HG03175 (cell line): ENCODE measurements around the gene CSRNP2.

Experiments used
- ATAC-seq: cut with Tn5 transposase; IDR thresholded peaks from one replicate; pipeline ENCODE4 v1.9.1; 2021; ENCODE audit warnings: mild to moderate bottlenecking, moderate library complexity; ENCODE audit not compliant: unreplicated experiment

CSRNP2 gene, protein sequence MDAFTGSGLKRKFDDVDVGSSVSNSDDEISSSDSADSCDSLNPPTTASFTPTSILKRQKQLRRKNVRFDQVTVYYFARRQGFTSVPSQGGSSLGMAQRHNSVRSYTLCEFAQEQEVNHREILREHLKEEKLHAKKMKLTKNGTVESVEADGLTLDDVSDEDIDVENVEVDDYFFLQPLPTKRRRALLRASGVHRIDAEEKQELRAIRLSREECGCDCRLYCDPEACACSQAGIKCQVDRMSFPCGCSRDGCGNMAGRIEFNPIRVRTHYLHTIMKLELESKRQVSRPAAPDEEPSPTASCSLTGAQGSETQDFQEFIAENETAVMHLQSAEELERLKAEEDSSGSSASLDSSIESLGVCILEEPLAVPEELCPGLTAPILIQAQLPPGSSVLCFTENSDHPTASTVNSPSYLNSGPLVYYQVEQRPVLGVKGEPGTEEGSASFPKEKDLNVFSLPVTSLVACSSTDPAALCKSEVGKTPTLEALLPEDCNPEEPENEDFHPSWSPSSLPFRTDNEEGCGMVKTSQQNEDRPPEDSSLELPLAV

DNA sequence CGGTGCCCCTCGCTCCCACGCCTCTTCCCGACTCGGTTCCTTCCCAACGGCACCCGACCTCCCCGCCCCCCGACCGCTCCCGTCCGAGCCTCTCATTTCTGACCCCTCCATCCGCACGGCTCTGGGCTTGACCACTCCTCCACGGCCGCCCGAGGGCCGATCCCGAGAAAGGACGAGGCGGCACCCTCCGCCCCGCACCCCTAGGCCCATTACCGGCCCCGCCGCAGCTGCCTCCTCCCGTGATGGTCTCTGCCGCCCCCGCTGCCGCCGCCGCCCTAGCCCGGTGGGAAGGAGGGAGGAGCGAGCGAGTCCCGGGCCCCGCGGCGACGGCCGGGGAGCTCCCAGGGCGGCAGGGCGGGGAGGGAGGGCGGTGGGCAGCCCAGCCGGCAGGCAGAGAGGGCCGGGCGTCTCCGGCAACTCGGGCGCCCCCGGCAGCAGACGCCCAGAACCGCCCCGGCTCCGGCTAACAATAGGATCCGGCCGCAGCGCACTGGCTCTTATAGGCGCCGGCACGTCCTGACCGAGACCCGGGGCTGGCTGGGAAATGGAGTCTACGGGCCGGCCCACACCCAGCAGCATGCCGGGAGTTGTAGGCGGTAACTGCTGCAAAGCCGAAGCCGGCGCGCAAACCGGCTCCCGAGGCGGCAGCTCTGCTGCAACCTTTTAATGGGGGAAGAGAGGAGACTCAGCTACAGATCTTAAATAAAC is at the start of gene CSRNP2:
CSRNP2 (minus strand) TSS at position 471 of the 708 bp plus-strand sequence. CDS start 7,035 bp downstream, outside the sequence.
- ATAC-seq: peak; percentile 98

DNA sequence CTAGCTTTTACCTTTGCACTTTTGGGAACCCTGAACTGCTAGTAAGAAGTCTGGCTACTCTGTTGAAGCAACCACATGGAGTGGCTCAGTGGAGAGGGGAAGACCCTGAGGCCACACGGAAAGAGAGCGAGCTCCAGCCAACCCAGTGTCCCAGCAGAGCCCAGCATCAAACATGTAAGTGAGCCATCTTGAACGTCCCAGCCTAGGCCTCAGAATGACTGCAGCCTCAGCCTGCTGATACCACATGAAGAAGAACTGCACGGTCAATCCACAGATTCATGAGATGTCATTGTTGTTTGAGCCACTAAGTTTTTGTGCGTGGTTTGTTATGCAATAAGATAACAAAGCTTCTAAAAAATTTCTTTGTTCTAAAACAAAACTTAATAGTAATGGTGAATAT is 49.3 kb upstream of the CSRNP2 start:
- no peak for ATAC-seq

DNA sequence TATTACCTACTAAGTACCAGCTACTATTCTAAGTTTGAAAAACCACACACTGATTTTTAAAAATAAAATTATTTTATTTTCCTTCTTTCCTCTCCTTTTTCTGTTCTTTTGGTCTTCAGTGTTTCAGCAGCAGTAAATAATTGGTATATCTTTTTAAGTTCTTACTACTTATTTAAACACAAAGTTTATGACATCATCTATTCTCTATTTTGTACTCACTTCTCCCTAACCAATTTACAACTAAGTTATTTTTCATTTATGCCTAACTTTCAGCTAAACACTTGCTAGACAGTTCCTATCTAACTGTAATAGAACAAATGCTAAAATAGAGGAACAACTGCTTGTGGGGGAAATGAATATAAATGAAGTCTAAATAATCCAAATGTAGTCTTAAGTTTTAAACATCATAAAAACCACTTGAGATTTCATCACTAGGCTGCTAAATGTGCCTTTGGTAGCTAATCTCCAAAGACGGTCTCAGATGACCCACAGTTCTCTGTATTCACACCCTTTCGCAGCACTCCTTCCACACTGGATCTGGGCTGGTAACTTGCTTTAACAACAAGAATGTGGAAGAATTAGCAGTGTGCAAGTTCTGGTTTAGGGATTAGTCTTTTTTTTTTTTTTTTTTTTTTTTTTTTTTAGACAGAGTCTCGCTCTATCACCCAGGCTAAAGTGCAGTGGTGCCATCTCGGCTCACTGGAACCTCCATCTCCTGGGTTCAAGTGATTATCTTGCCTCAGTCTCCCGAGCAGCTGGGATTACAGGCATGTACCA is 48.5 kb upstream of the CSRNP2 start:
- ATAC-seq: no peak

DNA sequence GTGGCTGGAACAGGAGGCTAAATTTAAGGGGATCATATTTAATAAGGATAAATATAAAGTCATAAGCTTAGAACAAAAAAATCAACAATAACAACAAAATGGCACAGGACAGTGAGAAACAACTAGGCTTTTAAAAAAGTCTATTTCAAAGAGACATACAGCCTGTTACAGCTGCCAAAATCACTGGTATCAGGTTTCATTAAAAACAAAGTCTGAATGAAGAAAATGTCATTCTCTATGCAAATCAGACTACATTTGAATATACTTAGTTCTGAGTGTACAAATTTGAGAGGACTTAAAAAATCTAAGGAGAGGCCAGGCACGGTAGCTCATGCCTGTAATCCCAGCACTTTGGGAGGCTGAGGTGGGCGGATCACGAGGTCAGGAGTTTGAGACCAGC is 45.5 kb upstream of the CSRNP2 start:
- ATAC-seq: no peak

DNA sequence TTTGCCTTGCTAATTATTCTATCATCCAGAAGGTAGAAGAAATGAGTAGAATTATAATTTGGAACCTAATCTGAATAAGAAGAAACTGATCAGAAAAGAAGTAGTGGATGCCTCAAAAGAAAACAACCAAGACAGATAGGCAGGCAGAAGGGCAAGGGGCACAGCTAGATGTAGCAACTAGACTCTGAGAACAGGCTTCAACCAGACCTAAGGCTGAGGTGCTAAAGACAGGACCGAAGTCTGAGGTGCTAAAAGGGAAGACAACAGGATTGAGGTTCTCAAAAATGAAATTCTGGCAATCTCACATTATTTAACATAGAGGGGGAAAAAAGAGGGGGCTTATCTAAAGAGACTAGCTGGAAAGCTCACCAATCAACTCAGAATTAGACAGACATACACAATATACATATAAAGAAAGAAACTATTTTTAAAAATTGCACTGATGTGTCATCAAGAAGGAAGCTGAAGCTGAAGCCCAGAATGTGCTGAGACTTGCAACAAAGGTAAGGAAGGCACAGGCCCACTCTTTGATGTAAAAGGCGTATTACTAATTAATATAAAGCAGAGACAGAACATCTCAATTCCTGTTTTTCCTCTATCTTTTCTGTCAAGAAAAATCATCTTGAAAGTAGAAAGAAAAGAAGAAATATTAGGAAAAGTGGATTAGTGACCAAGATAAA is 43.8 kb upstream of the CSRNP2 start:
- ATAC-seq: no peak

DNA sequence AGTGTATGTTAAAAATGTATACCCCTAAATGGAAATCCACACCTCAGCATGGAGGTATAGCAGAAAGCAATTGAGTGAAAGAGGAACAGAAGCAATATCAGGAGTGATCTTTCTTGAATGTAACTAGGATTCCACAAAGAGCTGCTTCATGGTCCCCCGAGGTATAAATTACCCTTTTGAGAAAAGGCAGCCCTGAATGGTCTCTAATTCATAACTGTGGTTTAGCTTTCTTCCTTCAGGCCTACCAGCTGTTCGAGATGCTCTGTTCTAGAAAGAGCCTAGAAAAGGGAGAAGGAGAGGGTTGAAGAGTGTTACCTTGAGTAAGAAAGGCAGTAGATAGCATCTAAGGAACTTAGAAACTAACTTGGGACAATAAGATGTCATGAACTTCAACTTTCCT is 42.9 kb upstream of the CSRNP2 start:
- ATAC-seq: no peak

DNA sequence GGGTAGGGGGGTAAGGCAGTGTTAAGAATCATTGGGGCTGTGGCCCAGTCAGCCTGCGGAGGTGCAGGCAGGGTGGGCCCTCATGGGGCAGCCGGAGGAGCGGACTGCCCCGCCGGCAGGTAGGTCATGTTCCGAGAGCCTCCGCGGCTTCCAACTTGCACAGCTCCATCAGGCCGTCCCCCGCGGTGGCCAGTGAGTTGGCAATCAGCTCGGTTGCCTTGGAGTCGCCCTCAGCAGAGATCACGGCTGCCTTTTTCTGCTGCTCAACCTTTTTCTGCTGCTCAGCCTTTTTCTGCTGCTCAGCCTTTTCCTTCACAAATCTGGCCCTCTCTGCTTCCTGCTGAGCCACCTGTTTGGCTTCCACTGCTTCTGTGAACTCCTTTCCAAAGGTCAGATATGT is 41.1 kb upstream of the CSRNP2 start:
- no peak for ATAC-seq

DNA sequence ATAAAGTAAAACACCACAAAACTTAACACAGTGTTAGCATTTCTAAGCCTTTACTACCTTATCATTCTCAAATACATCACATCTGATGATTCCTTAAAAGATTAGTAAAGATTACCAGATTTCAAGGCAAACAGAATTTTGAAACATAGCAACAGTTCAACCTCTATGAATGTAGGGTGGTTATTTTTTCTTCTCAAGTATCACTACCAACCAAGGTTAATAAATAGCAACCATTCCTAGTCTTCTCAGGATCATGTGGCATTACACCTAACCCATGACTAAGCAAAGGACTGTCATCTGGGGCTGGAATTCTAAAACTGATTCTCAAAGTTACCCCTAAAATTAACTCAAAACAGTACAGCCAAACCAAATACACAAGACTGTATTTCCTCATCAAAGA is 39.4 kb upstream of the CSRNP2 start:
- ATAC-seq: no peak

DNA sequence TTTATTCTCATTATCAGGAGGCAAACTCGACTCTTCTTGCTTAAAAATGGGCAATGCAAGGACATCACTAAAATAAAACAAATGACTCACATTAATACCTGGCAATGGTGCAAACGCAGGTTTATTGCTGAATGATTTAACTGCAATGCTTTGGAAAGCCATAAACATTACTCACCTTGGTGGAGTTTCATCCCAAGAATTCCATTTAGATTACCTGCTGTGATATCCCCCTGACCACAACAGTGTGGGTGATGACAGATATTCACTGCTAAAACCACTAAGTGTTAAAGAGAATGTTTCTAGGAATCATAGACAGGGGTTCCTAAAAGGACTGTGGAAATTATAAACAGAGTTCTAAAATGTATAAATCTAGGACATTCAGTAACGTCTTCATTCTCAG is 35.3 kb upstream of the CSRNP2 start:
- no peak for ATAC-seq

DNA sequence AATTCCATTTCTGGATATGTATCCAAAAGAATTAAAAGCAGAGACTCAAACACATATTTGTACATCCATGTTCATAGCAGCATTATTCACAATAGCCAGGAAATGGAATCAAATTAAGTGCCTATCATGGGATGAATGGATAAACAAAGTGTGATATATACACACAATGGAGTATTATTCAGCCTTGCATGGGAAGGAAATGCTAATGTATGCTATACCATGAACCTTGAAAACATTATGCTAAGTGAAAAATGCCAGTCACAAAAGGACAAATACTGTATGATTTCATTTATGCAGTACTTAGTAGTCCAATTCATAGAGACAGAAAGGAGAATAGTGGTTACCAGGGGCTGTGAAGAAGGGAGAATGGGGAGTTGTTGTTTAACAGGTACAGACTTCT is 32.1 kb upstream of the CSRNP2 start:
- ATAC-seq: no peak

DNA sequence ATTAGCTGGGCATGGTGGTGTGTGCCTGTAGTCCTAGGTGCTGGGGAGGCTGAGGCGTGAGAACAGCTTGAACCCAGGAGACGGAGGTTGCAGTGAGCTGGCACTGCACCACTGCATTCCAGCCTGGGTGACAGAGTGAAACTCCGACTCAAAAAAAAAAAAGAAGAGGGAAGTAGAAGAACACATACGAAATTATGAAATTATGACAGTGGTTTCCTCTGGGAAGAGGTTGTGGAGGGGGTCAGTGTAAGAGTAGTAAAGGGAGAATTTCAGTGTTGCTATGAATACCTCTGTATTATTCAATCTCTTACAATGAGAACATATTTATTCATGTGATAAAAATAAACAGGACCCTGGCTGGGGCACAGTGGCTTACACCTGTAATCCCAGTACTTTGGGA is 24.7 kb upstream of the CSRNP2 start:
- ATAC-seq: no peak

DNA sequence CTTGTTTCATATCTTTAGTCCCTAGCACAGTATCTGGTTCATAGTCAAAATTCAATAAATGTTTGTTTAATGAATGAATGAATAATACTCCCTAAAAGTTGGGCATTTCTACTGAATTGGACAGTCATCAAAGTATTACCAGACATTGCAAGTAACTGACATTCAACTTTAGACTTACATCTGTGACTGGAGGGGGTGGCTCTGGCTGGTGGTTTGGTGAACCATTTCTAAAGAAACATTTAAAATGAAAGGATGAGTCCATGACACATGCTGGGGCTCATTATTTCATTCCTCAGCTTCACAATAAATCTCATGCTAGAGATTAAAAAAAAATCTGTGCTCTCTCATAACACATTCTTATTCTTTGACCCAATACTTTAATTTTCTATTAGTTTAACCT is 20.6 kb upstream of the CSRNP2 start:
- no peak for ATAC-seq

DNA sequence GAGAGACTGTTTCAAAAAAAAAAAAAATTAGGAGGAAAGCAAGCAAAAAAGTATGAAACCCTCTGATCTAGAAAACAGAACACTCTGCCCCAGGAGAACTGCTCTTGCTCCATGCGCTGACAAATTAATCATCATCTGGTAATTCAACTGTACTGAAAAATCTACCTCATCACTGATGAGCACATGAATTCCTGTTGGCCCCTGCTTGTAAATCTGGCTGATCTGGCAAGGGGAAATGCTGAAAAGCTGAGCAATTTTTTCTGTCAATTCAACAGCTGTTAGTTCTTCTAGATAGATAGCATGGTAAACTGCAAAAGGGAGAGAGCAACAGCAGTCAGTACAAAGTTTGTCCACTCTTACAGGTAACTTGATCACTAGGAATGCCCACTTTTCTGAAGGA is 15.2 kb upstream of the CSRNP2 start:
- ATAC-seq: no peak

DNA sequence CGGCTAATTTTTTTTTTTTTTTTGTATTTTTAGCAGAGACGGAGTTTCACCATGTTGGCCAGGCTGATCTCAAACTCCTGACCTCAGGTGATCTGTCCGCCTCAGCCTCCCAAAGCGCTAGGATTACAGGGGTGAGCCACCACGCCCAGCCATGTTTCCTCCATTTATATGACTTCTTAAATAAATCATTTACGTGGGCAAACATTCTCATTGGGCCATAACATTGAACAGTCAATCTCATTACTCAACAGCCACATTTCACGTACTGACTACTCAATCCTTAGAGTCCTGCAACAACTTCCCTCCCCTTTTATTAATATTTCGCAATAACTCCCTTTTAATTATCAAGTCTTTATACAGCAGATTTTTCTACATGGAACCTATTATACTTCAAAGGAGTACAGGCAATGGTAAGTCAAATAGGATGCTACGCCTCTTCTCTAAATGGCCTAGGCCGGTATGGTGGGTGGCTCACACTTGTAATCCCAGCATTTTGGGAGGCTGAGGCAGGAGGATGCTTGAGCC is 7.4 kb upstream of the CSRNP2 start:
- no peak for ATAC-seq

DNA sequence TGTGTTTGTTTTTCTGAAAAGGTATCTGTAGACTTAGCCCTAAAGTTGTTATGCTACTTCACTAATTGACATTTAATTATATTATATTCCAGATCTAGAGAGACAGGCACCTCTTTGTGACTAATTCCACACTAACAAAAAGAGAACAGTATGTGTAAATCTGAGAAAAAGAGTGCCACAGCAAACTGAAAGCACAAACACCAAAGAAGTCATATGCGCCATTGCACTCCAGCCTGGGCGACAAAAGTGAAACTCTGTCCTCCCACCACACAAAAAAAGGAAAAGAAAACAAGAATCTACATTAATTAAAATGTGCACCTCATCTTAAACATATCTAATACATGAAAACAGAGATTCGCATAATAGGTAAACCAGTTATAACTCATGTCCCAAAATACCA is 4.4 kb upstream of the CSRNP2 start:
- no peak for ATAC-seq

DNA sequence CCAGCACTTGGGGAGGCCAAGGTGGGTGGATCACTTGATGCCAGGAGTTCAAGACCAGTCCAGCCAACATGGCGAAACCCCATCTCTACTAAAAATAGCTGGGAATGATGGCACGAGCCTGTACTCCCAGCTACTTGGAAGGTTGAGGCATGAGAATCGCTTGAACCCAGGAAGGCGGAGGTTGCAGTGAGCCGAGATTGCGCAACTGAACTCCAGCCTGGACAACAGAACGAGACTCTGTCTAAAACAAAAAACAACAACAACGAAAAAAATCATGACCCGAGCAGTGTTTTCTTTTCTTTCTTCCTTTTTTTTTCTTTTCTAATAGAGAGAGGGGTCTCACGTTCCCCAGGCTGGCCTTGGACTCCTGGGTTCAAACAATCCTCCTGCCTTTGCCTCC is 3.5 kb upstream of the CSRNP2 start:
- ATAC-seq: no peak

DNA sequence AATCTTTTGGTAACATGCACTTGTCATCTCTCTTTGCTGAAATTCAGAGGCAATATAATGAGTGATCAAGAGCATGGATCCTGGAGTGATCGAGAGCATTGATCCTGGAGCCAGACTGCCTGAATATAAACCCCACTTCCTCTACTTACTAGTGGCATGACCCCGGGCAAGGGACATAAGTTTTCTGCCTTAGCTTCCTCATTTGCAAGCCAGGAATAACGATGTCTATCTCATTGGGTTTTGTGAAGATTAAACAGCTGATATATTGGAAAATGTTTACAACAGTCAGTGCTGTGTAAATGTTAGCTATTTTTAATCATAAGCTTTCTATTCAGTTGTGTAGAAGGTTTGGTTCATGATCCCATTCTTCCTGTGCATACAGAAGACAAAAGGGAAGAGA is 2.4 kb upstream of the CSRNP2 start:
- no peak for ATAC-seq

DNA sequence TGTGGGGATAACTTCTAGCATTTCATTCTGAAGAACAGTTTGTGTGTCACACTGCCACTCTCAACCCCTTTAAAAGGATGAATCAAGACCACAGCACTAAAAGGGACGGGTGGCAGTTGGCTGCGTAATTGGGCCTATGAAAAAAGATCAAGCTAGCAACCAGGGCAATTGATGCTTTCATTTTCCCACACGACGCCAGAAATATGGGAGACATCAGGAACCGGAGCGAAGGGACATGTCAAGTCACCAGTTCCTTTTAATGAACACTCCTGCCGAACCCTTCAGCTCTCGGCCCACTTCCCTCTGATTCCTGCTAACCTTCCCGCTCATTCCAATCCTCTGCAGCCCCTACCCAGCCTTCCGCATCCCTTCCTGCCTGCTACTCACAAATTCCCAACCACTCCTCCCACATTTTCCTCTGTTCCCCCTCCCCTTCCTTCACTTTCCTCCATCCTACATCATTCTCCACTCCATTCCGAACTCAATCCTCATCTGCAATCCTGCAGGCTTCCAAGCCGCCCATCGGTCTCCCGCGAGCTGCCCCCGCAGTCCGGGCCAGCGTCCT is 753 bp downstream of the CSRNP2 start:
- ATAC-seq: no peak

DNA sequence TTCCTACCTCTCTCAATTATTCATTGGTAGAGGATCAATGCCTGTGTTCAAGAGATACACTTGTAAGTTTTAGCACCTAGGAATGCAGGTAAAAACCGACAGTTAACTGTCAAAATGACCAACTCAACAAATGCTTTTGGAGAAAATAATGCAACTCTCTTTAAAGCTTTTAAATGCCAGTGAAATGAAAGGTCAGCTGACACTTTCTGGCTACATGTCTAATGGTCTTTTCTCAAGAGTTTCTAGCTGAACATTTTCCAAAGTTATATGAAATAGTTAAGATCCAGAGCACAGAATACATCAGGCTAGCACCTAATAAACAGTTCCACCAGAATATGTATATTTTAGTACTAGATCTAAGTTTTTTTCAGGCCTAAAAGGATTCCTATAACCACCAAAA is 2.0 kb downstream of the CSRNP2 start:
- ATAC-seq: no peak

DNA sequence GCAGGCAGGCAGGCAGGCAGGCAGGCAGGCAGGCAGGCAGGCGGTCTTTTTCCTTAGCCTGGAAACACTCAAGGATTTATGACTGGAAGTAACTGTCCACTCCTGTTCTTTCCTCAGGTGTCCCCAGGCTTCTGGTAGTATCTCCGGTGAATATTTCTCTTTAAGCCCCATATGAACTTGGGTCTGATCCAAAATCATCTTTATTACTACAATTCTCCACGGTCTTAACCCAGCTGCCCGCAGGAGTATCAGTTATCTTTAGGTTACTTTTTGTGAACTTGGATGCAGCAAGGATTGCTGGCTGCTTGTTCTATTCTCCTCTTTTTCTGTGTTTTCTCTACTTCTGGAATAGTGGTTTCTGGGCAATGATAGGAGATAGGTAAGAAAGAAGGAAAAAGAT is 3.3 kb downstream of the CSRNP2 start:
- no peak for ATAC-seq
